ENCODE data around the gene CEND1. TPM values are rescaled to one million over a fixed set of nuclear protein-coding genes. Genes with fewer than 3 reads are reported as not detected.

Gene CEND1
- polyA plus RNA-seq, 1 of the 3 experiments (the other 2 are of a cell fraction), result 3.6 TPM

GRCh38 chr11:820655-821511, 31.0 kb upstream of the CEND1 start (continued):
- TF ChIP-seq TEAD4 (IDR thresholded peaks at IDR 0.05; ENCODE audit: borderline replicate concordance, insufficient read depth) (0 out of 2 replicates have a peak, but pooled peaks have one; percentile 28), FOSL2 (IDR thresholded peaks at IDR 0.05; ENCODE audit: borderline replicate concordance, low read depth) (peak; percentile 83), PBX3 (IDR thresholded peaks at IDR 0.05) (peak; percentile 46), JUND (IDR thresholded peaks at IDR 0.05) (peak; percentile 59), FOXJ3 (CRISPR knock-in tag; IDR thresholded peaks at IDR 0.05) (no peak), USF2 (IDR thresholded peaks at IDR 0.05; ENCODE audit: borderline replicate concordance, low read depth, low read length) (no peak), REST (IDR thresholded peaks at IDR 0.05; ENCODE audit: low read depth, low read length) (0 out of 2 replicates have a peak, but pooled peaks have one; percentile 13), NRF1 (IDR thresholded peaks at IDR 0.05; ENCODE audit: low read depth, low read length) (no peak), NFIC (IDR thresholded peaks at IDR 0.05; ENCODE audit: borderline replicate concordance) (peak; percentile 75), TAF1 (IDR thresholded peaks at IDR 0.05; ENCODE audit: borderline replicate concordance, low read depth, low read length) (no peak)

GRCh38 chr11:819943-820649, 30.2 kb upstream of the CEND1 start:
- no peak for TF ChIP-seq CTCF (IDR thresholded peaks at IDR 0.05)
- no peak for TF ChIP-seq USF1 (IDR thresholded peaks at IDR 0.05; ENCODE audit: borderline replicate concordance, low read depth)
- TF ChIP-seq GATA2 (CRISPR knock-in tag; IDR thresholded peaks at IDR 0.05), result no peak
- TF ChIP-seq TCF12 (IDR thresholded peaks at IDR 0.05), result no peak
- TF ChIP-seq GABPA (IDR thresholded peaks at IDR 0.05; ENCODE audit: low read depth), result peak; percentile 21; the same call in 1 of the 2 replicates
- TF ChIP-seq MXI1 (IDR thresholded peaks at IDR 0.05; ENCODE audit: low read depth, low read length), result 0 out of 2 replicates have a peak, but pooled peaks have one; percentile 5
- TF ChIP-seq ZBTB33 (IDR thresholded peaks at IDR 0.05; ENCODE audit: borderline replicate concordance, low read depth), result 0 out of 2 replicates have a peak, but pooled peaks have one; percentile 4
- no peaks in the 10 kb centered on the region for H3K27me3 ChIP-seq (ENCODE audit: insufficient read depth)
- H3K9me3 ChIP-seq, result no peaks in the 10 kb centered on the region
- H3F3A ChIP-seq (replicated peaks; ENCODE audit: insufficient read depth), result peaks cover 11% of the 10 kb centered on the region
- H3K27ac ChIP-seq (ENCODE audit: low read depth in 2 of 2, low read length in 1 of 2), result peak overlapping the region; percentile 72 to 73
- DNase-seq, result peak; percentile 84
- peak overlapping the region; percentile 83 for H3K9ac ChIP-seq
- peaks cover 0 to 15% of the 10 kb centered on the region in 2 experiments for H3K36me3 ChIP-seq (replicated peaks in 1 of 2; ENCODE audit: control insufficient read depth in 1 of 2, insufficient read depth in 2 of 2, low read length in 1 of 2)
- H3K9me2 ChIP-seq, result no peaks in the 10 kb centered on the region
- WGBS (ENCODE audit: low lambda C conversion rate), result 4% methylated on average over 24 of the region's 47 CpGs
- H4K20me1 ChIP-seq (ENCODE audit: insufficient read depth), result peaks cover 28% of the 10 kb centered on the region
- peak overlapping the region; percentile 98 for H3K4me2 ChIP-seq
- H3K4me1 ChIP-seq (ENCODE audit: control insufficient read depth in 1 of 2, insufficient read depth in 2 of 2, low read depth in 1 of 2, low read length in 1 of 2), result peaks cover 14 to 26% of the 10 kb centered on the region in 2 experiments; a peak in 3 of 4 replicates
- CTCF ChIA-PET, result interaction anchor here (1.1 to 1.7 kb wide), 5 partner anchors 8 to 36 kb away, joined by 3 to 6 read pairs (median 4); partner anchors contain the start of gene CRACR2B
- no peak overlapping the region for H2AFZ ChIP-seq (ENCODE audit: low read depth)
- H3K4me3 ChIP-seq (ENCODE audit: low read depth in 2 of 2, low read length in 1 of 2), result peak overlapping the region; percentile 71 to 79
- H3K79me2 ChIP-seq (ENCODE audit: insufficient read depth), result peaks cover 26% of the 10 kb centered on the region
- POLR2A ChIA-PET, result interaction anchor here (1.0 to 2.7 kb wide), 11 partner anchors 8 to 39 kb away, joined by 3 to 34 read pairs (median 7); partner anchors contain the start of genes CD151, CEND1, CRACR2B and POLR2L
